HG03103 (cell line): Measurements from ENCODE around the gene PANX3.
"Not testable (repeated sequence)": the region's sequence is repeated elsewhere in the genome, so short reads cannot be mapped to it uniquely, and the experiment has no call there.

Experiments used
- ATAC-seq: cut with Tn5 transposase; IDR thresholded peaks from one replicate; pipeline ENCODE4 v1.9.1; 2021; ENCODE audit warnings: low read depth; ENCODE audit not compliant: unreplicated experiment

The PANX3 gene

GRCh38 chr11:124611064-124611463 lies at the start of gene PANX3:
Gene PANX3 (plus strand): TSS chr11:124611428. CDS start chr11:124611557, 129 bp downstream.
- ATAC-seq, result no peak

- ATAC-seq, result no peak
Measured at GRCh38 chr11:124569697-124570096, 41.5 kb upstream of the PANX3 start, which contains the start of gene OR8A1. Gene OR8A1 (plus strand): TSS chr11:124569997. CDS start chr11:124570120, 123 bp downstream.

DNA sequence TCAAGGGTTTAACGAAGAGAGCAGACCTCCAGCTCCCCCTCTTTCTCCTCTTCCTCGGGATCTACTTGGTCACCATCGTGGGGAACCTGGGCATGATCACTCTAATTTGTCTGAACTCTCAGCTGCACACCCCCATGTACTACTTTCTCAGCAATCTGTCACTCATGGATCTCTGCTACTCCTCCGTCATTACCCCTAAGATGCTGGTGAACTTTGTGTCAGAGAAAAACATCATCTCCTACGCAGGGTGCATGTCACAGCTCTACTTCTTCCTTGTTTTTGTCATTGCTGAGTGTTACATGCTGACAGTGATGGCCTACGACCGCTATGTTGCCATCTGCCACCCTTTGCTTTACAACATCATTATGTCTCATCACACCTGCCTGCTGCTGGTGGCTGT lies 41.1 kb upstream of the PANX3 start:
- ATAC-seq, result no peak

GRCh38 chr11:124577716-124578427 lies 33.4 kb upstream of the PANX3 start:
- ATAC-seq, result no peak

- no peak for ATAC-seq
Measured at GRCh38 chr11:124578761-124579160, 32.5 kb upstream of the PANX3 start.

DNA sequence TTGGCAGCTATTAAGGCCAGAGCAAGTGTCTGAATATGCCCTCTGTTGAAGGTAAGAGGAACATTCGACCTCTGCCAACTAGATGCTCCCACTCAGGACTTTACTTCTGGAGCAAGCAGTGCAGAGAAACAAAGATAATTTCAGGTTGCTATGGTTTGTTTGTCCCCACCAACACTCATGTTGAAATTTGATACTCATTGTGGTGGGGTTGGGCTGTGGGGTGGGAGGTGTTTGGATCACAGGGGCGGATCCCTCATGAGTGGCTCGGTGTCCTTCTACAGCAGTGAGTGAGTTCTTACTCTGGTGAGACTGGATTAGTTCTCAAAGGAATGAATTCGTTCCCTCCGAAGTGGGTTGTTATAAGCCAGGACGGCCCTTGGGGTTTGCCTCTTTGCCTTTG lies 29.4 kb upstream of the PANX3 start:
- no peak for ATAC-seq

GRCh38 chr11:124582565-124582964 lies 28.7 kb upstream of the PANX3 start:
- ATAC-seq, result no peak

DNA sequence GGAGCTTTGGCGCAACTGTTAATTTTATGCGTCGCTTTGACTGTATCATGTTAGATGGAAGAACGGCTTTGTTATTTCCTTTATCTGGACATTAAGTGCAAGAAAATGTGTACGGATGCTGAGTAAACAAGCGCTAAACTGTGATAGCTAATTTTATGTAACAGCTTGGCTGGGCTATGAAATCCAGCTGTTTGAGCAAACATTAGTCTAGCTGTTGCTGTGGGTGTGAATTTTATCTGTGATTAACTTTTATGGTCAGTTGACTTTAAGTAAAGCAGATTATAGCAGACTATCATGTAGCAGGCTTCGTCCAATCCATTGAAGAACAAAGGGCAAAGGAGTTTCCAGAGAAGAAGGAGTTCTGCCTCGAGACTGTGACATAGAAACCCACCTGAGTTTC lies 27.4 kb upstream of the PANX3 start:
- ATAC-seq, result no peak

DNA sequence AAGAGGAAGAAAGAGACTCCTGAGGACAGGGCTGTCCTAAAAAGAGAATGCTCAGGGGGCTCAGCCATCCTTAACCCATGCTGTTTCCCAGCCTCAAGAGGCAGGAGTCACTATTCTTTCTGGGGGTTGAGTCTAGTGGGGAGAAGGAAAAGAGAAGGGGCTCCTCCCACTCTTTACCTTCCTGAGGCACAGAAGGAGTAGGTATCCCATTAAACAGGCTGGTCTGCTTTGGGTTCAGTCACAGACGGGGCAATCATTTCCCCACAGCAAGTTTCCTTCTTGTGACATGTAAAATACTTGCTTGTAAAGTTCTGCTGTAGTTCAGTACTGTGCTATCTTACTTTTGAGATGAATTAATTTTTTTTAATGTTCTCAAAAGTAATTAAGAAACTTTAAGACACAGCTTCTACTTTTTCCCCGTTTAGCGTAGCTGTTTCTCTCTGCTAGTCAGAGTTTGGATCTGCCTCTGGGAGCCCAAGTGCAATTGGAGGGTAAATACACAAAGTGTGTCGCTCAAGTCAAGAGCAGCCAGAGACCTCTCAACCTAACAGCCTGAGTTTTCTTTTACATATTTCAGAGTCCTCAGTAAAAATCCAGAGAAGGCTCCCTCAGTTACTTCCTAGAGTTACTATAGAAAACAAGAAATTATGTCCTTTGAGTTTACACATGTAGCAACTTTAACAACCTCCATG lies 26.4 kb upstream of the PANX3 start:
- ATAC-seq, result no peak

- ATAC-seq, result peak; percentile 72
Measured at GRCh38 chr11:124586238-124586860, 24.9 kb upstream of the PANX3 start.

DNA sequence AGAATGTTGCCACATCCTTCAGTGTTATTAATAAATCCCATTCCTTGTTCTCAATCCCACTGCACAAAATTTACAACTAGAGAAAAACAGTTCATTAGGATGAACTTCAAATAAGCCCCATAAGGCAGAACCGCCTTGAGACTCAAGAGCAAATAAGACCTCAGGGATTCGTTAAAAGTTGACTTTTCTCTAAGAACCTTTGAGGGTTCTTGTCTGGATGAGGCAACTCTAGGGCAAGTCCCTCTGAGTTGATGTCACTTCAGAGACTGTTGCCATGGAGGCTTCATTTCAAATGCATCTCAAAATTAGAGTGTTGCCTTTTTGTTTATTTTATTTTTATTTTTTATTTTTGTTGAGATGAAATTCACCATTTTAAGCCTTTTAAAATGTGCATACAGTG lies 19.8 kb upstream of the PANX3 start:
- no peak for ATAC-seq

GRCh38 chr11:124592627-124593026 lies 18.6 kb upstream of the PANX3 start:
- no peak for ATAC-seq

- no peak for ATAC-seq
Measured at GRCh38 chr11:124595302-124595701, 15.9 kb upstream of the PANX3 start.

DNA sequence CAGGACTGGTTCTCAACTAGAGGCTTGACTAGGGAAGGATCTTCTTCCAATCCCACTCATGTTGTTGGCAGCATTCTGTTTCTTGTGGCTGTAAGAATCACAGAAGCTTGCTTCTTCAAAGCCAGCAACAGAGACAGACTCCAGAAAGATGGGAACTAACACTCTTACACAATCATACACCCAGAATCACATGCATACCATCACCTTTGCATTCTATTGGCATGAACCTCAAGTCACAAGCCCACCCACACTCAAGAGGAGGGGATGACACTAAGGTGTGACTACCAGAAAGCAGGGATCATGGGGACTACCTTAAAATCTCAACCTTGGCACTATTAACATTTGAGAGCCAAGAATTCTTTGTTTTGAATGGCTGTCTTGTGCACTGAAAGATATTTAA lies 13.6 kb upstream of the PANX3 start:
- ATAC-seq, result no peak

DNA sequence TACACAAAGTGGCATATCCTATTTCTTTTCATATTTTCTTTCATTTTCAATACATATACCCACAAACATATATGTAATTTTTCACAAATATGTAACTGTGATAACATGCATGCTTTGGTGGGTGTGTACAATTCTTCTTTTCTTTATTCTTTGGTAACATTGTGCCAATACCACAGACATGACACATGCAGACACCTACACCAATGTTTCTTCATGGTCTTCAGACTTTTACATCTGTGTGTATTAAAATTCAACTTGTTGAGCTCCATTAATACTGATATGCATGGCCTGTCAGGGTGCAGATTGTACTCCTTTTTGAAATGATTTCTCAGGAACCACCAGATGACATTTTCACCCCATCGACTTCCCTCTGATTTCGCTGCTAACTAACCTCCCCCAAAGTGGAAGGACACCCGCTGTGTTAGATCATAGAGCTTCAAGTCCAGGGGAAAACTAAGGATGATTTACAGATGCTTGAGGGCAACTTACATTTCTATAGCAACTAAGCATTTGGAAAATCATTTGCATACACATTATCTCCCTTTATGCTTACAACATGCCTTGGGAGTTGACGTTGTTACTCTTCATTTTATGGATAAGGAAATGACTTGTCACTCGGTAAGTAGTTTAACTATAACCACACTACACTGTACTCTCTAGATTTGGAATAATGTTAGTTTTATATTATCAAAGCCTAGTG lies 10.5 kb upstream of the PANX3 start:
- ATAC-seq, result no peak

DNA sequence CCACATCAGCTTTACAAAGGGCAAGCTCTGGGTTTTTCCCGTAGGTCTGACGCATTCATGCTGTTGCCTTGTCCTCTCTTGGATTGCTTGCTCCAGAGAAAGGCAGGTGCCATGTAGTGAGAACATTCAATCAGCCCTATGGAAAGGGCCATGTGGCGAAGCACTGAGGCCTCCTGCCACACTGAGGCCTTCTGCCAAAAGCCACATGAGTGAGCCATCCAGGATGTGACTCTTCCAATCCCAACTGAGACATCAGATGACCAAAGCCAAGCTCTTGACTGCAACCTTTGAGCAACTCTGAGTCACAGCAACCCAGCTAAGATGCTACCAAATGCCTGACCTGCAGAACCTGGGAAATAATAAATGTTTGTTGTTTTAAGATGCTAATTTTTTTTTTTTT lies 9.0 kb upstream of the PANX3 start:
- no peak for ATAC-seq

DNA sequence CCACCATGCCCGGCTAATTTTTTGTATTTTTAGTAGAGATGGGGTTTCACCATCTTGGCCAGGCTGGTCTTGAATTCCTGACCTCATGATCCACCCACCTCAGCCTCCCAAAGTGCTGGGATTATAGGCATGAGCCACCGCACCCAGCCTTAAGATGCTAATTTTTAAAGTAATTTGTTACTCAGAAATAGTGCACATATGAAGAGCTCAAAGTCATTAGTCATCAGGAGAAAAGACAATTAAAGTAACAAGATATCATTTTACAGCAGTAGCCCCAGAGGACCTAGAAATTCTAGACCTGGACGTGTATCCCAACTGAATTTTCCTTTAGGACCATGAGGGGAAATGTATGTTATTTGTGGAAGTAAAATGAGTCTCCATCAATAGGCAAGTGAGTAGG lies 8.5 kb upstream of the PANX3 start:
- ATAC-seq, result not testable (repeated sequence)

DNA sequence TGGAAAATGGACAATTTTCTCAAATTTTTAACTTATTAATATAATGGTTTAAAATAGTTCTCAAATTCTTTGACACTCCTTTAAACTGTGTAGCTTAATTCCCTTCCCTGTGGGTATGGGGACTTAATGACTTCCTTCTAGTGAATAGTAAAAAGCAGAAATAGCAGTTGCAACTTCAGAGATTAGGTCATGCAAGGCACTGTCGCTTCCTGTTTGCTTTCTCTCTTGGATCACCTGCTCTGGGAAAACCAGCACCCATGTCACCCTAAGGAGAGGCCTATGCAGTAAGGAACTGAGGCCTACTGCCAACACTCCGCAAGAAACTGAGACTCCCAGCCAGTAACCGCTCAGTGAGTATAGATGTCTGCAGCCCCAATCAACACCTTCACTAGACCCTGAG lies 5.5 kb upstream of the PANX3 start:
- no peak for ATAC-seq

DNA sequence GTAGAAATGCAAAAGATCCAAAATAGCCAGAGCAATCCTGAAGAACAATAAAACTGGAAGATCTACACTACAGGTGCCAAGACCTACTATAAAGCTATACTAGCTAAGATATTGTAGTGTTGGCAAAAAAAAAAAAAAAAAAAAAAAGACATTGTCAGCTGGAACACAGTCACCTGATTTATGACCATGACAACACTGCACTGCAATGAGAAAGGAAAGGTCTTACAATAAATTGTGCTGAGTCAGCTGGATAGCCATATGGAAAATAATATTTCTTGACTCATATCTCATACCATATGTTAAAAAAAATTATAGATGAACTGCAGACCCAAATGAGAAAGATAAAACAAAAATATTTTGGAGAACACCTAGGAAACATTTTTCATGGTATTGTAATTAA lies 3.1 kb upstream of the PANX3 start:
- ATAC-seq, result no peak

DNA sequence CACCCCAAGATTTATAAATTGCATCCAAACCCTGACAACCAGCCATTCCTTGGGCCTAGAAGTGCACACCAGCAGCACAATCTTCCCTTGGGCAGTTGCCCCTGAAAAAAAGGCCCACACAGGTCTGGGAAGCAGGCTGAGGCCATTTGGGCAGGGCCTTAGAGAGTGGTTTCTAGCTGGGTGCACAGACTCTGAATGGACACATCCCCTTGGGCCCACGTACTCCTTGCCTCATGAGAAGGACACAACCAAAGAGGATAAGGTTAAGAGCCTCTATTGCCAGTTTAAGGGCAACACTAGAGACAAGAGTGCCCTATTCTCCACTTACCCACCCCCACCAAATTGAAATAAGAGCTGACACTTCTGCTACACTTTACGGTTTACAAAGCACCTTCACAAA lies 933 bp upstream of the PANX3 start:
- ATAC-seq, result no peak

GRCh38 chr11:124612045-124612444 lies 817 bp downstream of the PANX3 start:
- no peak for ATAC-seq
